Nephron progenitor cell (in vitro differentiated cells): ENCODE data around the gene MAGI2.

ENCODE experiments used
- DNase-seq: peaks from one replicate; pipeline ENCODE4 v3.0.0; 2021
- H3K27ac Mint-ChIP-seq: 2 replicates; pipeline ENCODE4 v1.8.0; 2021; ENCODE audit warnings: mild to moderate bottlenecking, moderate library complexity, mixed read lengths
- H3K27me3 Mint-ChIP-seq: 2 replicates; pipeline ENCODE4 v1.8.0; 2021; ENCODE audit warnings: mild to moderate bottlenecking, low read depth, mixed read lengths; ENCODE audit not compliant: poor library complexity
- H3K36me3 Mint-ChIP-seq: 2 replicates; pipeline ENCODE4 v1.8.0; 2021; ENCODE audit warnings: low read depth, mixed read lengths
- H3K4me1 Mint-ChIP-seq: 2 replicates; pipeline ENCODE4 v1.8.0; 2021; ENCODE audit warnings: mixed read lengths
- H3K4me3 Mint-ChIP-seq: 2 replicates; pipeline ENCODE4 v1.8.0; 2021; ENCODE audit warnings: mild to moderate bottlenecking, moderate library complexity, mixed read lengths
- H3K9me3 Mint-ChIP-seq: 2 replicates; pipeline ENCODE4 v1.8.0; 2021; ENCODE audit warnings: mild to moderate bottlenecking, moderate library complexity, mixed read lengths
- TF ChIP-seq, protein P1 (sequence below): fragments of 200-600 bp; sonication (generic); IDR thresholded peaks from 2 replicates; pipeline ENCODE4 v1.5.0; 2021; ENCODE audit warnings: antibody characterized with exemption

Gene MAGI2

DNA sequence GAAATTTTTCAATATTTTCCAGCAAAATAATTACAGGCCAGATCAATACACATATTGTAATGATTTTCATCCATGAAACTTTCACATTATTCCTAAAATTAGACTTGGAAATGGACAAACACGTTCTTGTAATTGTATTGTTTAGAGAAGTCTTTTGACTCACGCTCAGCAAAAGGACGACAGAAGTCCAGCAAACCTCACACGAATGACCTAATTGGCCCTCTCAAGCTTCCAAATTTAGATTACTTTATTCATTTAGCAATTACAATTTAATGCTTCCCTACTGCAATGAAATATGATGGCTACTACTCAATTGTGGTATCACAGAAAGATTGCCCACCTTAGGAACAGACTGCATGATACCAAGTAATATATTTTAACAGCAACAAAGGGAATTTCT is 702.2 kb downstream of the MAGI2 start:
- no peaks in the 10 kb centered on the region for H3K4me1 Mint-ChIP-seq
- peaks cover 12% of the 10 kb centered on the region for H3K9me3 Mint-ChIP-seq
- no peak overlapping the region for H3K27ac Mint-ChIP-seq
- H3K27me3 Mint-ChIP-seq: no peaks in the 10 kb centered on the region
- H3K36me3 Mint-ChIP-seq: no peaks in the 10 kb centered on the region
- no peak overlapping the region for H3K4me3 Mint-ChIP-seq
- no peak for DNase-seq
- TF ChIP-seq, protein P1, sequence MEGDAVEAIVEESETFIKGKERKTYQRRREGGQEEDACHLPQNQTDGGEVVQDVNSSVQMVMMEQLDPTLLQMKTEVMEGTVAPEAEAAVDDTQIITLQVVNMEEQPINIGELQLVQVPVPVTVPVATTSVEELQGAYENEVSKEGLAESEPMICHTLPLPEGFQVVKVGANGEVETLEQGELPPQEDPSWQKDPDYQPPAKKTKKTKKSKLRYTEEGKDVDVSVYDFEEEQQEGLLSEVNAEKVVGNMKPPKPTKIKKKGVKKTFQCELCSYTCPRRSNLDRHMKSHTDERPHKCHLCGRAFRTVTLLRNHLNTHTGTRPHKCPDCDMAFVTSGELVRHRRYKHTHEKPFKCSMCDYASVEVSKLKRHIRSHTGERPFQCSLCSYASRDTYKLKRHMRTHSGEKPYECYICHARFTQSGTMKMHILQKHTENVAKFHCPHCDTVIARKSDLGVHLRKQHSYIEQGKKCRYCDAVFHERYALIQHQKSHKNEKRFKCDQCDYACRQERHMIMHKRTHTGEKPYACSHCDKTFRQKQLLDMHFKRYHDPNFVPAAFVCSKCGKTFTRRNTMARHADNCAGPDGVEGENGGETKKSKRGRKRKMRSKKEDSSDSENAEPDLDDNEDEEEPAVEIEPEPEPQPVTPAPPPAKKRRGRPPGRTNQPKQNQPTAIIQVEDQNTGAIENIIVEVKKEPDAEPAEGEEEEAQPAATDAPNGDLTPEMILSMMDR: no peak

DNA sequence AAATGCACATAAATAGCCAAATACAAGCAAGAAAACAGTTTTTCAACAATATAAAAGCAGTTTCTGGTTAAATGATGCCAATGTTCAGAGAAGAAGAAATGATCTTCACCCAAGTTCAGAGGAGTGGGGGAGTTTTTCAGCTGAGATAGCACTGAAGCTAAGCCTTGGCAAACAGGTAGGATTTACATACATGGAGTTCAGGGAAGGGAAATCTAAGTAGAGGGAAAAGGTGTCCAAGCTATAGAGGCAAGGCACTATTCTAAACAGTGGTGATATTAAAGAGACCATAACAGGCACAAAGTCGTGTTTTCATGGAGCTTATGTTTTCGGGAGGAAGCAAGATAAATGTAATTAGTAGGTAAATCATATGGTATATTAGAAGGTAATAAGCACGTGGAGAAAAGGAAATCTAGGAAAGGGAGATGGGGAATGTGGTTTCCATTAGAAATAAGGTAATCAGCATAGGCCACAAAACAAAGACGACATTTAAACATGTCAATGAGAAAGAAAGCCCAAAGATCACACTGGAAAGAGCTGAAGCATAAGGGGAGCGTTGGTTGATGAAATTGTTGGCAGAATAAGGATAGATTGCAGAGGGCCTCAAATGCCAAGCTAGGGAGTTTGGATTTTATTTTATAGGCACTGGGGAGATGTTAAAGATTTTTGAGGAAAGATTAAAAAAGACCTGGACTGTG is 704.3 kb downstream of the MAGI2 start:
- TF ChIP-seq, protein P1: no peak
- Mint-ChIP-seq H3K4me3 (no peak overlapping the region), H3K27me3 (no peaks in the 10 kb centered on the region), H3K36me3 (no peaks in the 10 kb centered on the region), H3K9me3 (peaks cover 12% of the 10 kb centered on the region), H3K4me1 (no peaks in the 10 kb centered on the region), H3K27ac (no peak overlapping the region)
- no peak for DNase-seq

DNA sequence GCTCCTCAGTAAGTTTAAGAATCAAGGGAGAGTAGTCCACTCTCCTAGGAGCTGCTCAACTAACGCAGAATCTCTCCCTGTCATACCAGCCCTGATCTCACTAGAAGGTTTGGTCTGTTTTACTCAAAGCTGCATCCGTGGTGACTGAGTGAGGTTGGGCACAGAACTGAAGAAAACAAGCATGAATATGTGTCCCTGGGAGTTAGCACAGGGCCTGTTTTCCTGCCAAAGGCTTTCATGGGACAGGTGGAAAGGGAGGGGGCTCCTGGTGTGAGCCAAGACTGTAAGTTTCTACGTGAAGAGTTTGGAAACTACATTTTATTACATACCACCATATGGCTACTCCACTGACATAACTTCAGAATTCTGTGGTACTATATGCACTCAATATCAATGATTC is 705.9 kb downstream of the MAGI2 start:
- TF ChIP-seq, protein P1: no peak
- Mint-ChIP-seq H3K9me3 (peaks cover 3% of the 10 kb centered on the region), H3K4me1 (no peaks in the 10 kb centered on the region), H3K36me3 (no peaks in the 10 kb centered on the region), H3K27me3 (no peaks in the 10 kb centered on the region), H3K4me3 (no peak overlapping the region), H3K27ac (no peak overlapping the region)
- DNase-seq: no peak

DNA sequence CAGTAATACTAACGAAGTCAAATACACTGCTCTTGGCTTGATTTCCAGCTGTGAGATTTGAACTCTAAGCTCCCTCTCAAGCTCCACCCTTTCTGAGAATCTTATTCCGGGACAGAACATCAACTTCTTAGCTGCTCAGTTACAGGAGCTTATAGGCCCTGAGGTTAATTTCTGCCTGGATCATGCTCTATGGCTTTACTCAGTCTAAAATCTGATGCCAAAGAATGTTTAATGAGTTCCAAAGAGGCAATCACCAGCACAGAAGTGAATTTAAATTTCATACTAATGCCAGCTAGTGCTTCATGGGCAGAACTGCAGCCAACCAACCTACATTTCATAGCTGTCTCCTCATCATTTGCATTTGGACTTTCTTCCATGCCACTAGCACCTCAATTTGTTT is 707.2 kb downstream of the MAGI2 start:
- Mint-ChIP-seq H3K4me3 (no peak overlapping the region), H3K27ac (no peak overlapping the region), H3K36me3 (no peaks in the 10 kb centered on the region), H3K9me3 (no peaks in the 10 kb centered on the region), H3K27me3 (no peaks in the 10 kb centered on the region), H3K4me1 (no peaks in the 10 kb centered on the region)
- DNase-seq: no peak
- TF ChIP-seq, protein P1: no peak

DNA sequence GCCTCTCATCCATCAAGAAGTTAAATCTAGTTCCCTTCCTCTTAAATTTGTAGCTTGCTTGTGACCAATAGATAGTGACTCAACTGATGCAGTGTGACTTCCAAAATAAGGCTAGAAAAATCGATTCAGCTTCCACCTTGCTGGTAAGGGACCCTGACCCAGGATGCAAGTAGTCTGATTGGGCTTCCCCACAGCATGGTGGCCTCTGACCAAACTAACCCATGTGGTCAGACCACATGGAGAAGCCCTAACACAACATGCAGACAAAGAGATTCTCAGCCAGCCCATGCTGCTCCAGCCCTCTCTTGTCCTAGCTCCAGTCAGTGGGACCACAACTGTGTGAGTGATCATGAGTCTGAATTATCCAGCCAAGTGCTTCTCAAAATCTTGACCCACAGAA is 710.8 kb downstream of the MAGI2 start:
- Mint-ChIP-seq H3K27ac (no peak overlapping the region), H3K36me3 (no peaks in the 10 kb centered on the region), H3K27me3 (no peaks in the 10 kb centered on the region), H3K4me3 (no peak overlapping the region), H3K9me3 (no peaks in the 10 kb centered on the region), H3K4me1 (no peaks in the 10 kb centered on the region)
- TF ChIP-seq, protein P1: no peak
- no peak for DNase-seq

DNA sequence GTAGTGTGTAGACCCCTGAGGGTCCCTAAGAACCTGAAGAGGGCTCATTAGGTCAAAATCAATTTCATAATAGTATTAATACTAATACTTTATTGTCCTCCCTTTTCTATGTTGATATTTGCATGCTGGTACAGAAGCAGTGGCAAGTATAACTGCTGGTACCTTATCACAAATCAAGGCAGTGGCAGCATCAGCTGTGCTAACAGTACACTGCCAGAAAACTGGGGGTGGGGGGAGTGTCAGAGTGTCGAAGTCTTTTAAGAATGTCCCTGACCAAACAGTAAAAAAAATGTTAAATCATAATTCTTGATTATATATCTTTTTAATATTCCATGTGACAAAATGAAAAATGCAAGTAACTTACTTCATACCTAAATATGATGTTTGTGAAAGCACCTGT is 716.9 kb downstream of the MAGI2 start:
- no peak overlapping the region for H3K27ac Mint-ChIP-seq
- H3K4me1 Mint-ChIP-seq: peaks cover 4% of the 10 kb centered on the region
- H3K4me3 Mint-ChIP-seq: no peak overlapping the region
- no peaks in the 10 kb centered on the region for H3K36me3 Mint-ChIP-seq
- no peak for DNase-seq
- TF ChIP-seq, protein P1: no peak
- H3K27me3 Mint-ChIP-seq: no peaks in the 10 kb centered on the region
- no peaks in the 10 kb centered on the region for H3K9me3 Mint-ChIP-seq
